ENCODE measurements around the gene SLC30A7. TPM values are rescaled to one million over a fixed set of nuclear protein-coding genes. Genes with fewer than 3 reads are reported as not detected.

SLC30A7 gene
- total RNA-seq, 2 donors from 2014 or later = 21.7 to 26.2 TPM

DNA sequence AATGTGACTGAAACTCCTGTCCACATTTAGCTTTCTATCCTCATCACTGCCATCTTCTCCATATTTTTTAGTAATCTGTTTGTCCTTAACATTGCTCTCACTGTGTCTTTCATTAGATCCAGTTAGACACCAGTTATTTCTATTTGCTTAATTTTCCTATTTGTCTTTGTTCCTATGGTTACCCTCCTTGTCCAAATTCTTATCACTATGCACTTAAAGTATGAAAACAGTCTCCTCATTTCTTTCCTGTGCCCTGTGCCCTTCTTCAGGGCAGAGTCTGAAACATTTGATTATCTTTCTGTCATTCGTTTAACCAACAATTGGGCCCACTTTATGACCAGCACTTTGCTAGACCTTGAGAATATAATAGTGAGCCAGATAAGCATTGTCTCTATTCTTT, 64.2 kb downstream of the SLC30A7 start:
- no peak overlapping the region for H3K9ac ChIP-seq (ENCODE audit: extremely low read depth, low read length, poor library complexity, severe bottlenecking)
- H3K4me1 ChIP-seq (ENCODE audit: control insufficient read depth, insufficient read depth, low read length) = no peaks in the 10 kb centered on the region
- Mint-ChIP-seq H3K27ac (no peak overlapping the region), H3K36me3 (ENCODE audit: low read depth) (peaks cover 17% of the 10 kb centered on the region), H3K4me1 (peaks cover 2% of the 10 kb centered on the region), H3K9me3 (no peaks in the 10 kb centered on the region), H3K27me3 (ENCODE audit: insufficient read depth) (no peaks in the 10 kb centered on the region), H3K4me3 (no peak overlapping the region)
- no peak for DNase-seq
- no peaks in the 10 kb centered on the region for H3K27me3 ChIP-seq (ENCODE audit: control insufficient read depth, insufficient read depth, low read length, poor library complexity, severe bottlenecking)
- WGBS, 2 experiments (ENCODE audit: insufficient coverage in 1 of 2, insufficient read length in 1 of 2) = 100% methylated on average over 1 of the region's 1 CpG
- no peaks in the 10 kb centered on the region for H3K9me3 ChIP-seq (ENCODE audit: control insufficient read depth, low read length)
- H3K27ac ChIP-seq (ENCODE audit: low read depth, low read length) = no peak overlapping the region
- TF ChIP-seq, protein P1, sequence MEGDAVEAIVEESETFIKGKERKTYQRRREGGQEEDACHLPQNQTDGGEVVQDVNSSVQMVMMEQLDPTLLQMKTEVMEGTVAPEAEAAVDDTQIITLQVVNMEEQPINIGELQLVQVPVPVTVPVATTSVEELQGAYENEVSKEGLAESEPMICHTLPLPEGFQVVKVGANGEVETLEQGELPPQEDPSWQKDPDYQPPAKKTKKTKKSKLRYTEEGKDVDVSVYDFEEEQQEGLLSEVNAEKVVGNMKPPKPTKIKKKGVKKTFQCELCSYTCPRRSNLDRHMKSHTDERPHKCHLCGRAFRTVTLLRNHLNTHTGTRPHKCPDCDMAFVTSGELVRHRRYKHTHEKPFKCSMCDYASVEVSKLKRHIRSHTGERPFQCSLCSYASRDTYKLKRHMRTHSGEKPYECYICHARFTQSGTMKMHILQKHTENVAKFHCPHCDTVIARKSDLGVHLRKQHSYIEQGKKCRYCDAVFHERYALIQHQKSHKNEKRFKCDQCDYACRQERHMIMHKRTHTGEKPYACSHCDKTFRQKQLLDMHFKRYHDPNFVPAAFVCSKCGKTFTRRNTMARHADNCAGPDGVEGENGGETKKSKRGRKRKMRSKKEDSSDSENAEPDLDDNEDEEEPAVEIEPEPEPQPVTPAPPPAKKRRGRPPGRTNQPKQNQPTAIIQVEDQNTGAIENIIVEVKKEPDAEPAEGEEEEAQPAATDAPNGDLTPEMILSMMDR (conservative IDR thresholded peaks at IDR 0.05) = no peak
- peaks cover 32% of the 10 kb centered on the region for H3K36me3 ChIP-seq (ENCODE audit: control insufficient read depth, insufficient read depth, low read length)
- H3K4me3 ChIP-seq (ENCODE audit: low read length) = no peak overlapping the region

DNA sequence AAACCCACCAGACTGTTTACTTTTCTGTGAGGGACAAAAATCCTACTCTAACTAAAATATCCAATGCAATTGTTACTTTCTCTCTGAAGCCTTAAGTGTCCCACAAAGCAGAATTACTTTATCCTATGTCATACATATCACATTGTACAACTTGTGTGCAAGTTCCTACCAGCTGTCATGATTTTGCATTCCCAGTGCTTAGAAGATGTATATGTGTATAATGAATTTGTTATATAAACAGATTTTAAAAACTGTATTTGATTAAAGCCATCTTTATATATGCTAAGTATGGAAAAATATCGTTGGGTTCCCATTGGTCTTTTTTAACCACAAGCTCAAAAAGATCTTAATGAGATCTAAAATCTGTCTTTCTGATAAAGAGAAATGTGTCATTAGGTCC, 72.7 kb downstream of the SLC30A7 start:
- WGBS, 2 experiments (ENCODE audit: insufficient coverage in 1 of 2, insufficient read length in 1 of 2) = 86% methylated on average over 1 of the region's 1 CpG; no CpG with 5 or more reads in 1 of the 2 experiments
- Histone ChIP-seq H3K9me3 (ENCODE audit: control insufficient read depth, low read length) (no peaks in the 10 kb centered on the region), H3K4me1 (ENCODE audit: control insufficient read depth, insufficient read depth, low read length) (peaks cover 3% of the 10 kb centered on the region), H3K4me3 (ENCODE audit: low read length) (no peak overlapping the region), H3K27me3 (ENCODE audit: control insufficient read depth, insufficient read depth, low read length, poor library complexity, severe bottlenecking) (no peaks in the 10 kb centered on the region), H3K27ac (ENCODE audit: low read depth, low read length) (no peak overlapping the region), H3K9ac (ENCODE audit: extremely low read depth, low read length, poor library complexity, severe bottlenecking) (no peak overlapping the region), H3K36me3 (ENCODE audit: control insufficient read depth, insufficient read depth, low read length) (peaks cover 39% of the 10 kb centered on the region)
- H3K4me3 Mint-ChIP-seq = no peak overlapping the region
- no peaks in the 10 kb centered on the region for H3K9me3 Mint-ChIP-seq
- TF ChIP-seq, protein P1 (conservative IDR thresholded peaks at IDR 0.05) = no peak
- H3K36me3 Mint-ChIP-seq (ENCODE audit: low read depth) = peaks cover 25% of the 10 kb centered on the region
- peaks cover 15% of the 10 kb centered on the region for H3K4me1 Mint-ChIP-seq
- DNase-seq = no peak
- H3K27ac Mint-ChIP-seq = no peak overlapping the region
- H3K27me3 Mint-ChIP-seq (ENCODE audit: insufficient read depth) = no peaks in the 10 kb centered on the region

DNA sequence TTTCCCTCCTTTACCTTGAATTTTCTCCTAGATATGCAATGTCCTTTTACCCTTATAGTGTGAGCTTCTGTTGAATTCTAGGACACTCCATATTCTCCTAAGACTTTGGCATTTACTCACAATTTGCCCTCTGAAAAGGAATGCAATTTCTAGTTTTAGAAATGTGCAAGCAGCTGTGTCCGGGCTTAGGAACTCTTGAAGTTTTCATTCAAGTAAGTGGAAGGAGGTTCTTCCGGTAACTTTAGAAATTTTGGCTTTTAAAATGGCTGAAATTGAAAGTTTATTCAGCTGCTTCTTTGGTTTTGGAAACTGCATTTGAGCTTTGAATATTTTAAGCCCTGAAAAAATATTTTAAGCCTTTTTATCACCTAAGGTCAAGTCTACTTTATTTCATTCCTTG, 73.4 kb downstream of the SLC30A7 start:
- no peak overlapping the region for H3K27ac Mint-ChIP-seq
- TF ChIP-seq, protein P1 (conservative IDR thresholded peaks at IDR 0.05) = no peak

More for the DNA sequence above, 73.4 kb downstream of the SLC30A7 start:
- Mint-ChIP-seq H3K36me3 (ENCODE audit: low read depth) (peaks cover 28% of the 10 kb centered on the region), H3K4me1 (peaks cover 15% of the 10 kb centered on the region), H3K4me3 (no peak overlapping the region), H3K27me3 (ENCODE audit: insufficient read depth) (no peaks in the 10 kb centered on the region), H3K9me3 (no peaks in the 10 kb centered on the region)
- Histone ChIP-seq H3K9me3 (ENCODE audit: control insufficient read depth, low read length) (no peaks in the 10 kb centered on the region), H3K9ac (ENCODE audit: extremely low read depth, low read length, poor library complexity, severe bottlenecking) (no peak overlapping the region), H3K4me3 (ENCODE audit: low read length) (no peak overlapping the region), H3K27ac (ENCODE audit: low read depth, low read length) (no peak overlapping the region), H3K4me1 (ENCODE audit: control insufficient read depth, insufficient read depth, low read length) (peaks cover 3% of the 10 kb centered on the region), H3K36me3 (ENCODE audit: control insufficient read depth, insufficient read depth, low read length) (peaks cover 41% of the 10 kb centered on the region), H3K27me3 (ENCODE audit: control insufficient read depth, insufficient read depth, low read length, poor library complexity, severe bottlenecking) (no peaks in the 10 kb centered on the region)
- WGBS, 2 experiments (ENCODE audit: insufficient coverage in 1 of 2, insufficient read length in 1 of 2) = 93 to 100% methylated on average over 2 of the region's 2 CpGs
- DNase-seq = no peak

Measured in endodermal cell (in vitro differentiated cells).